ENCODE results near the gene XRN2.

GRCh38 chr20:21312813-21313474 is 9.8 kb downstream of the XRN2 start:
- TF ChIP-seq, protein P1, sequence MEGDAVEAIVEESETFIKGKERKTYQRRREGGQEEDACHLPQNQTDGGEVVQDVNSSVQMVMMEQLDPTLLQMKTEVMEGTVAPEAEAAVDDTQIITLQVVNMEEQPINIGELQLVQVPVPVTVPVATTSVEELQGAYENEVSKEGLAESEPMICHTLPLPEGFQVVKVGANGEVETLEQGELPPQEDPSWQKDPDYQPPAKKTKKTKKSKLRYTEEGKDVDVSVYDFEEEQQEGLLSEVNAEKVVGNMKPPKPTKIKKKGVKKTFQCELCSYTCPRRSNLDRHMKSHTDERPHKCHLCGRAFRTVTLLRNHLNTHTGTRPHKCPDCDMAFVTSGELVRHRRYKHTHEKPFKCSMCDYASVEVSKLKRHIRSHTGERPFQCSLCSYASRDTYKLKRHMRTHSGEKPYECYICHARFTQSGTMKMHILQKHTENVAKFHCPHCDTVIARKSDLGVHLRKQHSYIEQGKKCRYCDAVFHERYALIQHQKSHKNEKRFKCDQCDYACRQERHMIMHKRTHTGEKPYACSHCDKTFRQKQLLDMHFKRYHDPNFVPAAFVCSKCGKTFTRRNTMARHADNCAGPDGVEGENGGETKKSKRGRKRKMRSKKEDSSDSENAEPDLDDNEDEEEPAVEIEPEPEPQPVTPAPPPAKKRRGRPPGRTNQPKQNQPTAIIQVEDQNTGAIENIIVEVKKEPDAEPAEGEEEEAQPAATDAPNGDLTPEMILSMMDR (IDR thresholded peaks at IDR 0.05), result no peak
- TF ChIP-seq POLR2AphosphoS5 (IDR thresholded peaks at IDR 0.05; ENCODE audit: insufficient read depth in 1 of 2, low read depth in 1 of 2), result no peak
- TF ChIP-seq POLR2A (IDR thresholded peaks at IDR 0.05), result no peak
